Middle frontal gyrus (tissue), 1 donor: ENCODE results near the gene PHACTR2.
"Not testable (repeated sequence)": the region's sequence is repeated elsewhere in the genome, so short reads cannot be mapped to it uniquely, and the experiment has no call there.

ENCODE experiments used
- DNase-seq: peaks from one replicate; pipeline ENCODE4 v3.0.0-alpha.2; 2015; ENCODE audit warnings: low spot score; ENCODE audit errors: extremely low spot score

PHACTR2 gene

GRCh38 chr6:143698329-143698728 lies 20.6 kb downstream of the PHACTR2 start:
- DNase-seq: no peak

DNA sequence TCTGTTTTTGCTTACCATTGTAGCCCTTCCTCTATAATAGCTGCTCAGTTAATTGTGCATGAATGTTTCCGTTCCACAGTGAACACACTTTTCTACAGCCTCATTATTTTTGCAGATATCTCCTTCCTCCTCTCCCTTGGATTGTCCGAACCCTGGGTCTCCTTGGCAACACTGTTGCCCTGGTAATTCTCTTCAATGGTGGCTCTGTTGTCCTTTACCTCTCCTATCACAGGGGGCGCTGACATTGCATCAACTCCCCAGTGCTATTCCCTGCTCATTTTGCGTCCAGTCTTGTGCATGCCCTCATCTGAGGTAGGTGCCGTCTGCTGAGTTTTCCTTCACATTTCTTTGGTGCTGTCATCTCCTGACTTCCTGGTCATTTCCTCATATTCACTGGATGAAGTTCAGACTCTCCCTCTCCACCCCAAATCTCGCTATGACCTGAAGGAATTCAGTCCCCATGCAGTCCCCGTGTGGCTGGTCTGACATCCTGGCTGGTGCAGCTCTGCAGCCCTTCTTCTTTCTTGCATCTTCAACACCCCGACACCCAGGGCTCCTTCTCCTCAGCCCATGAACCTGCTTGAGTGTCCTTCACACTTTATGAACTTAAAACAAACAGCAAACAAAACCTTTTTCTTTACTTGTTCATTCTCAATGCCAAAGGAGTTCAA lies 21.1 kb downstream of the PHACTR2 start:
- DNase-seq: no peak

DNA sequence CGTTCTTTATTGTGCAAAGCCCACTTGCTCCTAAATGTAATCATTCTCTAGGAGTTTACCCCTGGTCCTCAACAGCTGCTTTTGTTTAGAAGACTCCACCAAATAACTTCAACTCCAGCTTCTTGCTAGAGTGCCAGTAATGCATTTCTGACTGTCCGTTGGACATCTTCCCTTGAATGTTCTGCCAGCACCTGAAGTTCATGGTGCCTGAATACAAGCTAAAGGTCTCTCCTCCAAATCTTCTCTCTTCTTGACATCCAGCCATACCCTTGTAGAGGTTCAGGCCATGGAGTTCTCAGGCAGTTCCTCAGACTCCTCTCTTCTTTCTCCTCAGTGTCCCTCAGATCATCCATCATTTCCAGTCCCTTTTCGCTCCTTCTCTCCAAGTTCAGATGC lies 21.7 kb downstream of the PHACTR2 start:
- no peak for DNase-seq

DNA sequence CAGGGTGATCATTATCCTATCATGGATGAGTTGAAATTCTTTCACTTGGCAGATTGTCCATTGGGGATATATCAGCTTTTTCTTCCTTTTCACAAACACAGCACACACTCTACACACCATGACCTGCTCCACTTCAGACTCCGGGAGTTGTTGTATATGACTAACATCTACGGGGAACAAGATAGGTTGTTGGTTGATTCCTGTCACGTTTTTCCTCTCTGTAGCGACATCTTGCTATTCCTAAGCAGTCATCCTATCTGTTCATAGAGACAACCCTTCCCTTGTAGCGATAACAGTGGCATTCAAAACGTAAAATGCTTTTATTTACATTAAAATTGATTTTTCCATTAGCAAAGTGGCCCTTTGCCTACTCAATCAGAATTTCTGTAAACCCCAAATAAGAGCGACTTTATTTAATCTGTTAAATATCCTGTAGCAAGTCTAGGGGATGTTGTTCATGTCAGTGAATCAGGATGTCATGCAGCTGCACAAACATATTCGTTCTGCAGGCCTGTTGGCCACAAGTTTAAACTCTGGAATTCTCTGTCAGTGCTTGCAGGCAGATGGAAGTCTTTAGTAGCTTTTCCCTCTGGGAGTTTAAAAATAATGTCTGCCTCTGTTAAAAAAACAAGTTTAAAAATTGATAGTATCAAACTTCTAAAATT lies 23.1 kb downstream of the PHACTR2 start:
- DNase-seq: no peak

- DNase-seq: no peak
Observed at GRCh38 chr6:143701349-143702234, 23.8 kb downstream of the PHACTR2 start.

DNA sequence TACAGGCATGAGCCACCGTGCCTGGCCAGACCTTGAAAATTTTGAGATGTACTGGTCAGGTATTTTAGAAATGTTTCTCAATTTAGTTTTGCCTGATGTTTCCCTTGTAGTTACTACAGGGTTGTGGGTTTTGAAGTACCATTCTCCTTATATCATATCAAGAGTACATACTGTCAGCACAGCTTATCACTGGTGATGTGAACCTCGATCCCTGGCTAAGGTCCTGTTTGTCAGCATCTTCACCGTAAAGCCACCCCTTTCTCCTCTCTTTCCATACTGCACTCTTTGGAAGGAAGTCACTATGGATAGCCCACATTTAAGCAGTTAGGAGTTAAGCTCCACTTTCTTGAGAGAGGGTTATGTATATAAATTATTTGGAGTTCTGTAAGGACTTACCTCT lies 27.8 kb downstream of the PHACTR2 start:
- DNase-seq: no peak

- DNase-seq: no peak
Observed at GRCh38 chr6:143707697-143708096, 29.9 kb downstream of the PHACTR2 start.

GRCh38 chr6:143708889-143709288 lies 31.1 kb downstream of the PHACTR2 start:
- DNase-seq: no peak

GRCh38 chr6:143711714-143712113 lies 33.9 kb downstream of the PHACTR2 start:
- no peak for DNase-seq

DNA sequence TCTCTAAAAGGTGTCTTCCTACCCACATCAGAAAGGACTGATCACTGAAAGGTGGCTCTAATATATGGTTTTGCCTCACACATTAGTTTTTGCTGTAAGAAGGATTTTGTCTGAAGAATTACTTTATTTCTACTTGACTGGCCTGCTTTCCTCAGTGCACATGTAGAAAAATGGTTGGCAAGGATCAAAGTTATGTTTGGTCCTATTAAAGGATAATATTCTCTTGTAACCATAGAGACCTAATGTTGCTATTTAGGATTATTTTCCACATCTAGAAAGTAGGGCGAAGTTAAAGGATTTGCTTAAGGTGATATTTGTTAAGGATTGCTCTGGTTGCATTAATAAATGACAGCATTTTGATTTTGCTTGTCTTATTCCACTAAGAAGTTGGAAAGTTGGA lies 40.7 kb downstream of the PHACTR2 start:
- no peak for DNase-seq

DNA sequence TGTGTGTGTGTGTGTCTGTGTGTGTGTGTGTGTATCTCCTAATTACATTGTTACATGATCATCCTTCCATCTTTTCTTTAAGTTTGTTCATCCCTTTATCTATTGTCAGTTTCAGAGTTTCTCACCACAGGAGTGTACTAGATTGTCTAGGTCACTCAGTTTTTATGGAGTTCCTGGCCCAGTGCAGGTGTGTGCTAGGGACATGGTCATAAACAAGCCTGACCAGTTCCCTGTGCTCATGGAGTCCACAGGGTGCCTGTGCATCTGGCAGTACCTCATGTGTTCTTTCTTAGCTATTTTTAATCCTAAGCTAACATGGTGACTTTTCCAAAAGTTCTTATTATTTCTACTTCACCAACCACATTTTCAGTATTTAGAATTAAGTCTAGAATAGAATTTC lies 43.9 kb downstream of the PHACTR2 start:
- no peak for DNase-seq

DNA sequence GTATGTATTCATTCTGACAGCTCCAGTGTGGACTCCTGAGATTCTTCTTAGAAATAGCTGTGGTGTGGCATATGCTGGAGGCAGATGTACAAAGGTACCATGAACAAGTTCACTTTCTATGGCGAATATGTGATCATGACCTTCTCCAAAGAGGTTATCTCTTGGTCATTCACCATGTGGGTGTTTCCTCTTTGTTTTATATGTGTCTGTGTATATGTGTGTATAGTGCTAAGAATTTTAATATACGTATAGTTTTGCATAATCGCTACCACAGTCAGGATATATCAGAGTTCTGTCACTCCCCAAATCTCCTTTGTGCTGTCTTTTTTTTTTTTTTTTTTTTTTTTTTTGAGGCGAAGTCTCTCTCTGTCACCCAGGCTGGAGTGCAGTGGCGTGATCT lies 47.1 kb downstream of the PHACTR2 start:
- DNase-seq: no peak

DNA sequence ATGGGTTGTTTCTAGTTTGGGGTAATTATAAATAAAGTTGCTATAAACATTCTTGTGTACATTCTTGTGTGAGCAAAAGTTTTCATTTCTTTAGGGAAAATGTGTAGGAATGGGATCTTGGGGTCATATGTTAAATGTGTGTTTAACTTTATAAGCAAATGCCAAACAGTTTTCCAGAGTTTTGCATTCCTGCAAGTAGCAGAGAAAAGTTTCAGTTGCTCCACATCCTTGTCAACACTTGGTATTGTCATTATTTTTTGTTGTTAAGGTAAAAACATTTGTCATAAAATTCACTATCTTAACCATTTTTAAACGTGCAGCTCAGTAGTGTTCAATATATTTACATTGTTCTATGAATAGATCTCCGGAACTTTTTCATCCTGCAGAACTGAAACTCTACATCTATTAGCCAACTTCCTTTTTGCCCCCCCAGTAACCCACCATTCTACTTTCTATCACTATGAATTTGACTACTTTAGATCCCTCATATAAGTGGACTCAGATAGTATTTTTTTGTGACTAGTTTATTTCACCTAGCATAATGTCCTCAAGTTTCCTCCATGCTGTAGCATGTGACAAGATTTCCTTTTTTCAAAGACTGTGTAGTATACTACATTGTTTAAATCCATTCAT lies 48.4 kb downstream of the PHACTR2 start:
- DNase-seq: no peak

- DNase-seq: no peak
Observed at GRCh38 chr6:143727035-143727434, 49.3 kb downstream of the PHACTR2 start.

GRCh38 chr6:143731789-143732188 lies 54.0 kb downstream of the PHACTR2 start:
- no peak for DNase-seq

DNA sequence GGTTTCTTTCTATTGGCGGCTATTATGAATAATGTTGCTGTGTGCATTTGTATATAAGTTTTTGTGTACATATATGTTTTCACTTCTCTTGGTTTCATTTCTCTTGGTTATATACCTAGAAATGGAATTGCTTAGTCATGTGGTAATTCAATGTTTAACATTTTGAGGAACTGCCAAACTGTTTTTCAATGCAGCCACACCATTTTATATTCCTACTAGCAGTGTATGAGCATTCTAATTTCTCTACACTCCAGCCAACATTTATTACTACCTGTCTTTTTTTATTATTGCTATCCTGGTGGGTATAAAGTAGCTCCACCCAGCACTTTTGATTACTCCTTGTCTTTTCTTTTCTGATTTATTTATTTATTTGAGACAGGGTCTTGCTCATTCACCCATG lies 54.8 kb downstream of the PHACTR2 start:
- no peak for DNase-seq

DNA sequence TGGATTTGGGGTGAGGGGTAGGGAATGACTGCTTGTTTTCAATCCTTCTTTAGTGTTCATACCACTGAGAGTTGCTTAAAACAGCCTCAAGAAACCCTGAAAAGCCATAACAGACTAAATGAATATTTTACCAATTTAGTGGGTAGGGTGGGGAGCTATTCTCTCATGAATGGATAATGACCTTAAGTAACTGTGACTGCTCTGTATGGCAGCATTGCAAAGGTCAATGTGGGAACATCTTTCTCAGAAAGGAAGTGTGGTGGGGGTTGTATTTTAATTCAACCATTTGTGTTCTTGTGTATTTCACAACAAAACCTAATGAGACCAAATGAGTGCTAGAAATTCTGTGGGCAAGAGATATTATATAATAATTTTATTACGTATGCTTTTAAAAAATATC lies 55.7 kb downstream of the PHACTR2 start:
- DNase-seq: no peak

- DNase-seq: no peak
Observed at GRCh38 chr6:143734641-143735063, 56.9 kb downstream of the PHACTR2 start.

DNA sequence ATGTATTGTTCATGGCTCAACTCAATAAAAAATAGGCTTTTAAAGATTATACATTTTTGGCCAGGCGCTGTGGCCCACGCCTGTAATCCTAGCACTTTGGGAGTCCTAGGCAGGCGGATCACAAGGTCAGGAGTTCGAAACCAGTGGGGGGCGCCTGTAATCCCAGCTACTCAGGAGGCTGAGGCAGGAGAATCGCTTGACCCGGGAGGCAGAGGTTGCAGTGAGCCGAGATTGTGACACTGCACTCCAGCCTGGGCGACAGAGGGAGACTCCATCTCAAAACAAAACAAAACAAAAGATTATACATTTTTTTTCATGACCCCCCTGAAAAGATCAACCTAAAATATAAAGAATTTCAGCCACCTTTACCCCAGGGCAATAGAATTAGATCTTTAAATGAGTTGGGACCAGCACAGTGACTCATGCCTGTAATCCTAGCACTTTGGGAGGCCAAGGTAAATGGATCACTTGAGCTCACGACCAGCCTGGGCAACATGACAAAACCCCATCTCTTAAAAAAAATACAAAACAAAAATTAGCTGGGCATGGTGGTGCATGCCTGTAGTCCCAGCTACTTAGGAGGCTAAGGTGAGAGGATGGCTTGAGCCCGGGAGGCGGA lies 60.4 kb downstream of the PHACTR2 start:
- DNase-seq: not testable (repeated sequence)

- no peak for DNase-seq
Observed at GRCh38 chr6:143739341-143739851, 61.6 kb downstream of the PHACTR2 start.

GRCh38 chr6:143740213-143740612 lies 62.4 kb downstream of the PHACTR2 start:
- DNase-seq: no peak
